A549 (cell line): ENCODE results near the gene CDS1.

ENCODE experiments used
- CBX2 ChIP-seq: fragments of 200-600 bp; sonication (generic); IDR thresholded peaks from 2 replicates; pipeline ENCODE4 v1.6.1; 2016; ENCODE audit warnings: low read depth, mild to moderate bottlenecking, borderline replicate concordance
- CBX8 ChIP-seq: fragments of 200-600 bp; sonication (generic); IDR thresholded peaks from 2 replicates; pipeline ENCODE4 v1.6.1; 2016
- CEBPB ChIP-seq, 2 experiments: fragments of >200 bp in 1 of 2; sonication (Bioruptor Twin) in 1 of 2; formaldehyde crosslinking in 1 of 2; IDR thresholded peaks; 2 replicates each; pipeline ENCODE4 v1.6.1; 2012 to 2016
- CHD2 ChIP-seq: fragments of 150-350 bp; IDR thresholded peaks from 2 replicates; pipeline ENCODE4 v1.6.1; 2014; ENCODE audit warnings: low read length; ENCODE audit not compliant: partially characterized antibody
- EHMT2 ChIP-seq: fragments of 200-600 bp; sonication (generic); IDR thresholded peaks from 2 replicates; pipeline ENCODE4 v1.6.1; 2016; ENCODE audit warnings: antibody characterized with exemption, low read depth, mild to moderate bottlenecking, moderate library complexity
- EP300 ChIP-seq, 2 experiments: fragments of >200 bp; sonication (Bioruptor Twin); formaldehyde crosslinking; IDR thresholded peaks; 2 replicates in 1 of 2; 3 replicates in 1 of 2; pipeline ENCODE4 v1.6.1; 2016 to 2017
- NFE2L2 ChIP-seq: fragments of 150-350 bp; conservative IDR thresholded peaks from 2 replicates; pipeline ENCODE4 v1.6.1; 2014; ENCODE audit warnings: low read length
- POLR2A ChIP-seq: IDR thresholded peaks from 2 replicates; pipeline ENCODE4 v1.6.1; 2012; ENCODE audit warnings: mild to moderate bottlenecking, low read length
- POLR2AphosphoS2 ChIP-seq: conservative IDR thresholded peaks from 2 replicates; pipeline ENCODE4 v1.6.1; 2012; ENCODE audit warnings: low read length, improper control_type of control experiment, inconsistent platforms
- RCOR1 ChIP-seq: fragments of 150-350 bp; IDR thresholded peaks from 2 replicates; pipeline ENCODE4 v1.6.1; 2014; ENCODE audit warnings: antibody characterized with exemption, low read length, low read depth
- TF ChIP-seq, protein P1 (sequence below): fragments of >200 bp; sonication (Bioruptor Twin); formaldehyde crosslinking; IDR thresholded peaks from 3 replicates; pipeline ENCODE4 v1.5.1; 2016
- TF ChIP-seq, protein P2 (sequence below): fragments of 150-350 bp; IDR thresholded peaks from 2 replicates; pipeline ENCODE4 v1.6.1; 2014; ENCODE audit warnings: low read depth, mild to moderate bottlenecking, low read length
- TF ChIP-seq, protein P3 (sequence below): fragments of 200-600 bp; sonication (generic); IDR thresholded peaks from 2 replicates; pipeline ENCODE4 v1.6.1; 2016; ENCODE audit warnings: antibody characterized with exemption, mild to moderate bottlenecking, moderate library complexity
- TF ChIP-seq, protein P4 (sequence below): fragments of 450-650 bp; IDR thresholded peaks from 2 replicates; pipeline ENCODE4 v1.6.1; 2014; ENCODE audit warnings: antibody characterized with exemption

DNA sequence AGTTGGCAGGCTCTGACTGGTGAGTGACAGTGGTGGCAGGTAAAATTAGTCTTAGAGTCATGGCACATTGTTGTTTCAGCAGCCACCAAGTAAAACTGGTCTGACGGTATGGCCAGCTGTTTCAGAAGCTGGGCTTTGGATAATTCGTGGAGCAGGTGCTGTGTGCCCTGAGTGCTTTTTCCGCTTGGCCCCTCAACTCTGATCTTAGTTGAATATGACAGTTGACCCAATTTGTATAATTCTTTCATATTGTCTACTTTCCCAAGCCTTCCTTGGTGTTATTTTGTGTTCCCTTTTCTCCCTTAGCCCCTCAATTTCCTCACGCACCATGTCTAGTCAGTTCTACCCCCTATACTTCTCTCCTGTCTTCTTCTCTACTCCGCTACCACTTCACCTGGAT, 32.0 kb downstream of the CDS1 start:
- TF ChIP-seq, protein P1, sequence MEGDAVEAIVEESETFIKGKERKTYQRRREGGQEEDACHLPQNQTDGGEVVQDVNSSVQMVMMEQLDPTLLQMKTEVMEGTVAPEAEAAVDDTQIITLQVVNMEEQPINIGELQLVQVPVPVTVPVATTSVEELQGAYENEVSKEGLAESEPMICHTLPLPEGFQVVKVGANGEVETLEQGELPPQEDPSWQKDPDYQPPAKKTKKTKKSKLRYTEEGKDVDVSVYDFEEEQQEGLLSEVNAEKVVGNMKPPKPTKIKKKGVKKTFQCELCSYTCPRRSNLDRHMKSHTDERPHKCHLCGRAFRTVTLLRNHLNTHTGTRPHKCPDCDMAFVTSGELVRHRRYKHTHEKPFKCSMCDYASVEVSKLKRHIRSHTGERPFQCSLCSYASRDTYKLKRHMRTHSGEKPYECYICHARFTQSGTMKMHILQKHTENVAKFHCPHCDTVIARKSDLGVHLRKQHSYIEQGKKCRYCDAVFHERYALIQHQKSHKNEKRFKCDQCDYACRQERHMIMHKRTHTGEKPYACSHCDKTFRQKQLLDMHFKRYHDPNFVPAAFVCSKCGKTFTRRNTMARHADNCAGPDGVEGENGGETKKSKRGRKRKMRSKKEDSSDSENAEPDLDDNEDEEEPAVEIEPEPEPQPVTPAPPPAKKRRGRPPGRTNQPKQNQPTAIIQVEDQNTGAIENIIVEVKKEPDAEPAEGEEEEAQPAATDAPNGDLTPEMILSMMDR = no peak
- TF ChIP-seq, protein P2, sequence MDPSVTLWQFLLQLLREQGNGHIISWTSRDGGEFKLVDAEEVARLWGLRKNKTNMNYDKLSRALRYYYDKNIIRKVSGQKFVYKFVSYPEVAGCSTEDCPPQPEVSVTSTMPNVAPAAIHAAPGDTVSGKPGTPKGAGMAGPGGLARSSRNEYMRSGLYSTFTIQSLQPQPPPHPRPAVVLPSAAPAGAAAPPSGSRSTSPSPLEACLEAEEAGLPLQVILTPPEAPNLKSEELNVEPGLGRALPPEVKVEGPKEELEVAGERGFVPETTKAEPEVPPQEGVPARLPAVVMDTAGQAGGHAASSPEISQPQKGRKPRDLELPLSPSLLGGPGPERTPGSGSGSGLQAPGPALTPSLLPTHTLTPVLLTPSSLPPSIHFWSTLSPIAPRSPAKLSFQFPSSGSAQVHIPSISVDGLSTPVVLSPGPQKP = no peak
- TF ChIP-seq POLR2A (no peak), CHD2 (no peak), EP300 (IDR thresholded peaks at IDR 0.05) (no peak), CBX2 (no peak), EHMT2 (no peak), CBX8 (no peak), CEBPB (IDR thresholded peaks at IDR 0.05) (no peak), RCOR1 (no peak), POLR2AphosphoS2 (no peak), NFE2L2 (no peak)
- TF ChIP-seq, protein P3, sequence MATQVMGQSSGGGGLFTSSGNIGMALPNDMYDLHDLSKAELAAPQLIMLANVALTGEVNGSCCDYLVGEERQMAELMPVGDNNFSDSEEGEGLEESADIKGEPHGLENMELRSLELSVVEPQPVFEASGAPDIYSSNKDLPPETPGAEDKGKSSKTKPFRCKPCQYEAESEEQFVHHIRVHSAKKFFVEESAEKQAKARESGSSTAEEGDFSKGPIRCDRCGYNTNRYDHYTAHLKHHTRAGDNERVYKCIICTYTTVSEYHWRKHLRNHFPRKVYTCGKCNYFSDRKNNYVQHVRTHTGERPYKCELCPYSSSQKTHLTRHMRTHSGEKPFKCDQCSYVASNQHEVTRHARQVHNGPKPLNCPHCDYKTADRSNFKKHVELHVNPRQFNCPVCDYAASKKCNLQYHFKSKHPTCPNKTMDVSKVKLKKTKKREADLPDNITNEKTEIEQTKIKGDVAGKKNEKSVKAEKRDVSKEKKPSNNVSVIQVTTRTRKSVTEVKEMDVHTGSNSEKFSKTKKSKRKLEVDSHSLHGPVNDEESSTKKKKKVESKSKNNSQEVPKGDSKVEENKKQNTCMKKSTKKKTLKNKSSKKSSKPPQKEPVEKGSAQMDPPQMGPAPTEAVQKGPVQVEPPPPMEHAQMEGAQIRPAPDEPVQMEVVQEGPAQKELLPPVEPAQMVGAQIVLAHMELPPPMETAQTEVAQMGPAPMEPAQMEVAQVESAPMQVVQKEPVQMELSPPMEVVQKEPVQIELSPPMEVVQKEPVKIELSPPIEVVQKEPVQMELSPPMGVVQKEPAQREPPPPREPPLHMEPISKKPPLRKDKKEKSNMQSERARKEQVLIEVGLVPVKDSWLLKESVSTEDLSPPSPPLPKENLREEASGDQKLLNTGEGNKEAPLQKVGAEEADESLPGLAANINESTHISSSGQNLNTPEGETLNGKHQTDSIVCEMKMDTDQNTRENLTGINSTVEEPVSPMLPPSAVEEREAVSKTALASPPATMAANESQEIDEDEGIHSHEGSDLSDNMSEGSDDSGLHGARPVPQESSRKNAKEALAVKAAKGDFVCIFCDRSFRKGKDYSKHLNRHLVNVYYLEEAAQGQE = no peak
- TF ChIP-seq, protein P4, sequence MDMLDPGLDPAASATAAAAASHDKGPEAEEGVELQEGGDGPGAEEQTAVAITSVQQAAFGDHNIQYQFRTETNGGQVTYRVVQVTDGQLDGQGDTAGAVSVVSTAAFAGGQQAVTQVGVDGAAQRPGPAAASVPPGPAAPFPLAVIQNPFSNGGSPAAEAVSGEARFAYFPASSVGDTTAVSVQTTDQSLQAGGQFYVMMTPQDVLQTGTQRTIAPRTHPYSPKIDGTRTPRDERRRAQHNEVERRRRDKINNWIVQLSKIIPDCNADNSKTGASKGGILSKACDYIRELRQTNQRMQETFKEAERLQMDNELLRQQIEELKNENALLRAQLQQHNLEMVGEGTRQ = no peak
